ENCODE measurements around the gene REEP1. TPM values are rescaled to one million over a fixed set of nuclear protein-coding genes. Genes with fewer than 3 reads are reported as not detected.

REEP1 gene
- total RNA-seq, 1 experiment from 2014 or later: 3.6 TPM

DNA sequence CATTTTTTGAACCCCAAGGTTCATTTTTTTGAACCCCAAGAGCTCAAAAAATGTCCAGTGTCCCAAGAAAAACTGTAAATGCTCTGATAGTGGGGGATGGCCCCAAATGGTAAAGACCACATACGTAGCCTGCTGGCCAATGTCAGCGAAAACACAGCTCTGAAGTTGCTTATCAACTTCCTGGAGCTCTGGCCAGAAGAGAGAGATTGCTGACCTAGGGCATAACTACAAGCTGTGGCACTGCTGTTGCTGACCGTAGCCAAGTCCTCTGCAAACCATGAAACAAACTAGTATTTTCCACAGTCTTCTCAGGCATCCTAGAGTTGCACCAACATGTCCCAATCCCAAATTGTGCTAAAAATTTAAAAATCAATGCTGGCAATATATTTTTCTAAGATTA is 50.9 kb downstream of the REEP1 start:
- DNase-seq (ENCODE audit: low spot score): no peak
- no peaks in the 10 kb centered on the region for H3K9me3 ChIP-seq (ENCODE audit: low read depth, low read length, poor library complexity, severe bottlenecking)
- H3K4me1 ChIP-seq (ENCODE audit: insufficient read depth, low read length, poor library complexity, severe bottlenecking): no peaks in the 10 kb centered on the region
- no TSS peak for BruUV-seq (replicated peaks)
- no peaks in the 10 kb centered on the region for H3K27me3 ChIP-seq (replicated peaks; ENCODE audit: insufficient read depth, low read depth, low read length, poor library complexity)
- H3K36me3 ChIP-seq (ENCODE audit: insufficient read depth, low read length, poor library complexity, severe bottlenecking): no peaks in the 10 kb centered on the region
- CTCF ChIA-PET: no interaction called here
- H3K4me3 ChIP-seq (ENCODE audit: low read depth, low read length, poor library complexity, severe bottlenecking): no peak overlapping the region
- intact Hi-C loops (cut with micrococcal nuclease; ENCODE audit: unreplicated experiment): no loop called here
- no peak overlapping the region for H3K27ac ChIP-seq (ENCODE audit: low read depth, low read length, poor library complexity, severe bottlenecking)
- POLR2A ChIA-PET (ENCODE audit: low non-redundant PET): no interaction called here
- TF ChIP-seq CTCF (conservative IDR thresholded peaks at IDR 0.05; ENCODE audit: low read depth, low read length) (no peak), EZH2 (IDR thresholded peaks at IDR 0.05; ENCODE audit: borderline replicate concordance, low read depth, low read length, poor library complexity, severe bottlenecking) (no peak)

- ChIA-PET POLR2A (ENCODE audit: low non-redundant PET) (no interaction called here), CTCF (no interaction called here)
- Histone ChIP-seq H3K4me1 (ENCODE audit: insufficient read depth, low read length, poor library complexity, severe bottlenecking) (no peaks in the 10 kb centered on the region), H3K4me3 (ENCODE audit: low read depth, low read length, poor library complexity, severe bottlenecking) (no peak overlapping the region), H3K9me3 (ENCODE audit: low read depth, low read length, poor library complexity, severe bottlenecking) (no peaks in the 10 kb centered on the region), H3K27ac (ENCODE audit: low read depth, low read length, poor library complexity, severe bottlenecking) (no peak overlapping the region), H3K27me3 (replicated peaks; ENCODE audit: insufficient read depth, low read depth, low read length, poor library complexity) (no peaks in the 10 kb centered on the region), H3K36me3 (ENCODE audit: insufficient read depth, low read length, poor library complexity, severe bottlenecking) (no peaks in the 10 kb centered on the region)
- TF ChIP-seq EZH2 (IDR thresholded peaks at IDR 0.05; ENCODE audit: borderline replicate concordance, low read depth, low read length, poor library complexity, severe bottlenecking): no peak
- TF ChIP-seq CTCF (conservative IDR thresholded peaks at IDR 0.05; ENCODE audit: low read depth, low read length): no peak
- no peak for DNase-seq (ENCODE audit: low spot score)
- intact Hi-C loops (cut with micrococcal nuclease; ENCODE audit: unreplicated experiment): no loop called here
- BruUV-seq (replicated peaks): no TSS peak
Observed at GRCh38 chr2:86285981-86286380, 51.4 kb downstream of the REEP1 start.

DNA sequence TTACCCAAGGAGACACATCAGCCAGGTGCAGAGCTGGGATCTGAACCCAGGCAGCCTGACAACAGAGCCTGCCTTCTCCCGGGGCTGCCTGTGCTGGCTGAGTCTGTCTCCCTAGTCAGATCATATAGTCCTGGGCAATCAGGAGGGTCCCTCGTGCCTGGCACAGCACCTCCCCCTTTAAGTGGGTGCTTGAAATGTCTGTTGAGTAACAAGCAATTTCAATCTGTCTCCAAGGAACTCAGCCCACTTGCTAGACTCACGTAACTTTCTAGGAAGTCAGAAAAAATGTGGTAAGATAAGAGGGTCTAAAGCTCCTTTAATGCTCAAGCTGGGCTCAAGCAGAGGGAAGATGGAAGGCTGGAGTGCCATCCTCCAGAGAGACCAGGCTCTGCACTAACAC is 51.9 kb downstream of the REEP1 start:
- DNase-seq (ENCODE audit: low spot score): no peak
- no TSS peak for BruUV-seq (replicated peaks)
- ChIA-PET CTCF (no interaction called here), POLR2A (ENCODE audit: low non-redundant PET) (no interaction called here)
- Histone ChIP-seq H3K27me3 (replicated peaks; ENCODE audit: insufficient read depth, low read depth, low read length, poor library complexity) (no peaks in the 10 kb centered on the region), H3K9me3 (ENCODE audit: low read depth, low read length, poor library complexity, severe bottlenecking) (no peaks in the 10 kb centered on the region), H3K27ac (ENCODE audit: low read depth, low read length, poor library complexity, severe bottlenecking) (no peak overlapping the region), H3K36me3 (ENCODE audit: insufficient read depth, low read length, poor library complexity, severe bottlenecking) (no peaks in the 10 kb centered on the region), H3K4me3 (ENCODE audit: low read depth, low read length, poor library complexity, severe bottlenecking) (no peak overlapping the region), H3K4me1 (ENCODE audit: insufficient read depth, low read length, poor library complexity, severe bottlenecking) (no peaks in the 10 kb centered on the region)
- TF ChIP-seq CTCF (conservative IDR thresholded peaks at IDR 0.05; ENCODE audit: low read depth, low read length) (no peak), EZH2 (IDR thresholded peaks at IDR 0.05; ENCODE audit: borderline replicate concordance, low read depth, low read length, poor library complexity, severe bottlenecking) (no peak)
- intact Hi-C loops (cut with micrococcal nuclease; ENCODE audit: unreplicated experiment): no loop called here
